Natural killer cell treated with Interleukin-12 subunit alpha and Interleukin-12 subunit beta and Interleukin-15 and Interleukin-18, amount 100 ng/mL, for 72 hours (primary cell): ENCODE results near the gene DNASE1L2. TPM values are rescaled to one million over a fixed set of nuclear protein-coding genes. Genes with fewer than 3 reads are reported as not detected.

Experiments used
- total RNA-seq, 2 donors: library from RNA; stranded (reverse); gene quantifications; one replicate each; pipeline ENCODE4 v1.2.3, GENCODE V29; 2022

Gene DNASE1L2
- total RNA-seq, 2 donors from 2014 or later: 0.88 to 3.5 TPM

Other genes starting within 250 kb of the DNASE1L2 start
- gene SYNGR3, start 246.5 kb upstream of the DNASE1L2 start, total RNA-seq: 10 to 100 TPM; 21.3 to 43.6 TPM
- 100 to 1,000 TPM in 1 of 2 donors, 10 to 100 TPM in 1; 83.1 to 163 TPM for gene ZNF598, start 226.6 kb upstream of the DNASE1L2 start, total RNA-seq
- 1 to 10 TPM; 1.5 to 3.5 TPM for gene NPW, start 216.7 kb upstream of the DNASE1L2 start, total RNA-seq
- gene NHERF2, start 209.5 kb upstream of the DNASE1L2 start, total RNA-seq: 1 to 10 TPM; 3.8 to 4.5 TPM
- gene NTHL1, start 188.6 kb upstream of the DNASE1L2 start, total RNA-seq: 10 to 100 TPM; 12.6 to 40.9 TPM
- 100 to 1,000 TPM; 106 to 155 TPM for gene TSC2, start 188.5 kb upstream of the DNASE1L2 start, total RNA-seq
- gene PKD1, start 100.5 kb upstream of the DNASE1L2 start, total RNA-seq: 100 to 1,000 TPM in 1 of 2 donors, 10 to 100 TPM in 1; 66.4 to 145 TPM
- under 1 TPM in 1 of 2 donors, not detected in 1; 0.89 TPM for gene RAB26, start 87.8 kb upstream of the DNASE1L2 start, total RNA-seq
- gene TRAF7, start 80.7 kb upstream of the DNASE1L2 start, total RNA-seq: 10 to 100 TPM; 69.0 to 91.7 TPM
- gene CASKIN1, start 39.8 kb upstream of the DNASE1L2 start, total RNA-seq: under 1 TPM; 0.14 to 0.26 TPM
- 10 to 100 TPM; 31.2 to 68.9 TPM for gene MLST8, start 31.0 kb upstream of the DNASE1L2 start, total RNA-seq
- 10 to 100 TPM in 1 of 2 donors, 1 to 10 TPM in 1; 6.2 to 23.7 TPM for gene BRICD5, start 25.6 kb upstream of the DNASE1L2 start, total RNA-seq
- 10 to 100 TPM; 18.8 to 39.8 TPM for gene PGP, start 21.6 kb upstream of the DNASE1L2 start, total RNA-seq
- gene E4F1, start 12.9 kb upstream of the DNASE1L2 start, total RNA-seq: 10 to 100 TPM; 27.5 to 51.8 TPM
- 10 to 100 TPM; 29.1 to 51.1 TPM for gene ECI1, start 15.1 kb downstream of the DNASE1L2 start, total RNA-seq
- 100 to 1,000 TPM; 256 to 334 TPM for gene RNPS1, start 31.7 kb downstream of the DNASE1L2 start, total RNA-seq
- gene ABCA3, start 104.3 kb downstream of the DNASE1L2 start, total RNA-seq: 10 to 100 TPM in 1 of 2 donors, 1 to 10 TPM in 1; 7.3 to 14.9 TPM
- 10 to 100 TPM; 36.1 to 79.5 TPM for gene CCNF, start 193.0 kb downstream of the DNASE1L2 start, total RNA-seq
- gene TEDC2, start 223.7 kb downstream of the DNASE1L2 start, total RNA-seq: 10 to 100 TPM in 1 of 2 donors, 1 to 10 TPM in 1; 8.6 to 39.0 TPM
- gene NTN3, start 234.9 kb downstream of the DNASE1L2 start, total RNA-seq: not detected
- 10 to 100 TPM; 22.0 to 39.9 TPM for gene TBC1D24, start 238.7 kb downstream of the DNASE1L2 start, total RNA-seq